Measurements from ENCODE around the gene AZIN2.

Gene AZIN2

GRCh38 chr1:33152685-33153432 is 71.9 kb downstream of the AZIN2 start:
- DNase-seq (ENCODE audit: low spot score): no peak

- no peak for DNase-seq (ENCODE audit: low spot score)
Measured at GRCh38 chr1:33153650-33154049, 72.7 kb downstream of the AZIN2 start.

GRCh38 chr1:33155877-33156538 is 75.1 kb downstream of the AZIN2 start:
- no peak for DNase-seq (ENCODE audit: low spot score)

GRCh38 chr1:33157131-33157530 is 76.2 kb downstream of the AZIN2 start:
- DNase-seq (ENCODE audit: low spot score): no peak

GRCh38 chr1:33158366-33158765 is 77.4 kb downstream of the AZIN2 start:
- DNase-seq (ENCODE audit: low spot score): no peak

GRCh38 chr1:33159577-33159976 is 78.6 kb downstream of the AZIN2 start:
- no peak for DNase-seq (ENCODE audit: low spot score)

- DNase-seq (ENCODE audit: low spot score): no peak
Measured at GRCh38 chr1:33161061-33161681, 80.2 kb downstream of the AZIN2 start.

GRCh38 chr1:33162141-33162540 is 81.2 kb downstream of the AZIN2 start:
- no peak for DNase-seq (ENCODE audit: low spot score)

GRCh38 chr1:33163621-33164519 is 82.9 kb downstream of the AZIN2 start:
- DNase-seq (ENCODE audit: low spot score): no peak

GRCh38 chr1:33165209-33165608 is 84.3 kb downstream of the AZIN2 start:
- DNase-seq (ENCODE audit: low spot score): no peak

GRCh38 chr1:33165809-33166208 is 84.9 kb downstream of the AZIN2 start:
- no peak for DNase-seq (ENCODE audit: low spot score)

- DNase-seq (ENCODE audit: low spot score): no peak
Measured at GRCh38 chr1:33167650-33168447, 86.9 kb downstream of the AZIN2 start.

- no peak for DNase-seq (ENCODE audit: low spot score)
Measured at GRCh38 chr1:33168556-33169289, 87.8 kb downstream of the AZIN2 start.

- no peak for DNase-seq (ENCODE audit: low spot score)
Measured at GRCh38 chr1:33169290-33170055, 88.5 kb downstream of the AZIN2 start.
